Measurements from ENCODE around the gene GIT2. TPM values are rescaled to one million over a fixed set of nuclear protein-coding genes. Genes with fewer than 3 reads are reported as not detected.
A peak's percentile ranks its signal among the peaks of the same experiment; 100 is the strongest.

Gene GIT2
- total and polyA plus RNA-seq, 2 experiments from 2014 or later, result 15.8 to 20.9 TPM

- Histone ChIP-seq H3K36me3 (ENCODE audit: insufficient read depth) (no peaks in the 10 kb centered on the region), H2AFZ (no peak overlapping the region), H3K4me2 (no peak overlapping the region), H4K20me1 (replicated peaks; ENCODE audit: insufficient read depth) (no peaks in the 10 kb centered on the region), H3K27ac (ENCODE audit: low read depth) (no peak overlapping the region), H3F3A (replicated peaks; ENCODE audit: low read depth) (0 out of 2 replicates have a peak, but pooled peaks cover 3% of the 10 kb centered on the region), H3K4me1 (ENCODE audit: insufficient read depth) (no peaks in the 10 kb centered on the region), H3K79me2 (replicated peaks; ENCODE audit: insufficient read depth) (no peaks in the 10 kb centered on the region), H3K9me2 (ENCODE audit: insufficient read depth) (no peaks in the 10 kb centered on the region), H3K27me3 (ENCODE audit: insufficient read depth) (no peaks in the 10 kb centered on the region), H3K4me3 (no peak overlapping the region)
- Mint-ChIP-seq H3K9me3 (peaks cover 7% of the 10 kb centered on the region; the same call in 2 of the 3 replicates), H3K27ac (no peak overlapping the region), H3K27me3 (ENCODE audit: insufficient read depth, low read depth, poor library complexity) (peaks cover 7% of the 10 kb centered on the region), H3K4me3 (no peak overlapping the region), H3K36me3 (ENCODE audit: low read depth) (peaks cover 49% of the 10 kb centered on the region), H3K4me1 (peaks cover 10% of the 10 kb centered on the region)
- no peak for TF ChIP-seq POLR2AphosphoS5 (IDR thresholded peaks at IDR 0.05; ENCODE audit: low read depth)
- no peak for TF ChIP-seq EZH2 (IDR thresholded peaks at IDR 0.05; ENCODE audit: low read depth, unreplicated experiment)
- TF ChIP-seq ZNF114 (CRISPR knock-in tag; IDR thresholded peaks at IDR 0.05), result no peak
- peak; percentile 36 for DNase-seq (ENCODE audit: low spot score)
- peak; percentile 31; the same call in 2 of the 3 replicates for ATAC-seq
Measured at GRCh38 chr12:109920261-109920780, 75.8 kb downstream of the GIT2 start.

- peaks cover 7% of the 10 kb centered on the region for H3K27me3 Mint-ChIP-seq (ENCODE audit: insufficient read depth, low read depth, poor library complexity)
- H3K4me3 Mint-ChIP-seq, result no peak overlapping the region
- Histone ChIP-seq H3K79me2 (replicated peaks; ENCODE audit: insufficient read depth) (no peaks in the 10 kb centered on the region), H4K20me1 (replicated peaks; ENCODE audit: insufficient read depth) (no peaks in the 10 kb centered on the region), H3K36me3 (ENCODE audit: insufficient read depth) (no peaks in the 10 kb centered on the region), H3K27ac (ENCODE audit: low read depth) (no peak overlapping the region), H3K4me1 (ENCODE audit: insufficient read depth) (no peaks in the 10 kb centered on the region), H3K9me2 (ENCODE audit: insufficient read depth) (no peaks in the 10 kb centered on the region), H3K4me2 (no peak overlapping the region), H3F3A (replicated peaks; ENCODE audit: low read depth) (0 out of 2 replicates have a peak, but pooled peaks cover 3% of the 10 kb centered on the region), H2AFZ (no peak overlapping the region), H3K27me3 (ENCODE audit: insufficient read depth) (no peaks in the 10 kb centered on the region), H3K4me3 (no peak overlapping the region)
- peaks cover 46% of the 10 kb centered on the region for H3K36me3 Mint-ChIP-seq (ENCODE audit: low read depth)
- H3K4me1 Mint-ChIP-seq, result peaks cover 8% of the 10 kb centered on the region
- DNase-seq (ENCODE audit: low spot score), result no peak
- ATAC-seq, result no peak
- no peak overlapping the region for H3K27ac Mint-ChIP-seq
- peaks cover 7% of the 10 kb centered on the region; the same call in 2 of the 3 replicates for H3K9me3 Mint-ChIP-seq
- TF ChIP-seq ZNF114 (CRISPR knock-in tag; IDR thresholded peaks at IDR 0.05) (no peak), JUNB (IDR thresholded peaks at IDR 0.05; ENCODE audit: unreplicated experiment) (no peak), NANOG (IDR thresholded peaks at IDR 0.05; ENCODE audit: borderline replicate concordance) (no peak), EZH2 (IDR thresholded peaks at IDR 0.05; ENCODE audit: low read depth, unreplicated experiment) (no peak), STAT1 (IDR thresholded peaks at IDR 0.05; ENCODE audit: unreplicated experiment) (no peak), REST (IDR thresholded peaks at IDR 0.05; ENCODE audit: unreplicated experiment) (no peak), CREB1 (CRISPR knock-in tag; IDR thresholded peaks at IDR 0.05; ENCODE audit: low read depth) (no peak), CTCF (conservative IDR thresholded peaks at IDR 0.05; ENCODE audit: low read depth in 2 of 2) (no peak), POLR2AphosphoS5 (IDR thresholded peaks at IDR 0.05; ENCODE audit: low read depth) (no peak)
- TF ChIP-seq, protein P1, sequence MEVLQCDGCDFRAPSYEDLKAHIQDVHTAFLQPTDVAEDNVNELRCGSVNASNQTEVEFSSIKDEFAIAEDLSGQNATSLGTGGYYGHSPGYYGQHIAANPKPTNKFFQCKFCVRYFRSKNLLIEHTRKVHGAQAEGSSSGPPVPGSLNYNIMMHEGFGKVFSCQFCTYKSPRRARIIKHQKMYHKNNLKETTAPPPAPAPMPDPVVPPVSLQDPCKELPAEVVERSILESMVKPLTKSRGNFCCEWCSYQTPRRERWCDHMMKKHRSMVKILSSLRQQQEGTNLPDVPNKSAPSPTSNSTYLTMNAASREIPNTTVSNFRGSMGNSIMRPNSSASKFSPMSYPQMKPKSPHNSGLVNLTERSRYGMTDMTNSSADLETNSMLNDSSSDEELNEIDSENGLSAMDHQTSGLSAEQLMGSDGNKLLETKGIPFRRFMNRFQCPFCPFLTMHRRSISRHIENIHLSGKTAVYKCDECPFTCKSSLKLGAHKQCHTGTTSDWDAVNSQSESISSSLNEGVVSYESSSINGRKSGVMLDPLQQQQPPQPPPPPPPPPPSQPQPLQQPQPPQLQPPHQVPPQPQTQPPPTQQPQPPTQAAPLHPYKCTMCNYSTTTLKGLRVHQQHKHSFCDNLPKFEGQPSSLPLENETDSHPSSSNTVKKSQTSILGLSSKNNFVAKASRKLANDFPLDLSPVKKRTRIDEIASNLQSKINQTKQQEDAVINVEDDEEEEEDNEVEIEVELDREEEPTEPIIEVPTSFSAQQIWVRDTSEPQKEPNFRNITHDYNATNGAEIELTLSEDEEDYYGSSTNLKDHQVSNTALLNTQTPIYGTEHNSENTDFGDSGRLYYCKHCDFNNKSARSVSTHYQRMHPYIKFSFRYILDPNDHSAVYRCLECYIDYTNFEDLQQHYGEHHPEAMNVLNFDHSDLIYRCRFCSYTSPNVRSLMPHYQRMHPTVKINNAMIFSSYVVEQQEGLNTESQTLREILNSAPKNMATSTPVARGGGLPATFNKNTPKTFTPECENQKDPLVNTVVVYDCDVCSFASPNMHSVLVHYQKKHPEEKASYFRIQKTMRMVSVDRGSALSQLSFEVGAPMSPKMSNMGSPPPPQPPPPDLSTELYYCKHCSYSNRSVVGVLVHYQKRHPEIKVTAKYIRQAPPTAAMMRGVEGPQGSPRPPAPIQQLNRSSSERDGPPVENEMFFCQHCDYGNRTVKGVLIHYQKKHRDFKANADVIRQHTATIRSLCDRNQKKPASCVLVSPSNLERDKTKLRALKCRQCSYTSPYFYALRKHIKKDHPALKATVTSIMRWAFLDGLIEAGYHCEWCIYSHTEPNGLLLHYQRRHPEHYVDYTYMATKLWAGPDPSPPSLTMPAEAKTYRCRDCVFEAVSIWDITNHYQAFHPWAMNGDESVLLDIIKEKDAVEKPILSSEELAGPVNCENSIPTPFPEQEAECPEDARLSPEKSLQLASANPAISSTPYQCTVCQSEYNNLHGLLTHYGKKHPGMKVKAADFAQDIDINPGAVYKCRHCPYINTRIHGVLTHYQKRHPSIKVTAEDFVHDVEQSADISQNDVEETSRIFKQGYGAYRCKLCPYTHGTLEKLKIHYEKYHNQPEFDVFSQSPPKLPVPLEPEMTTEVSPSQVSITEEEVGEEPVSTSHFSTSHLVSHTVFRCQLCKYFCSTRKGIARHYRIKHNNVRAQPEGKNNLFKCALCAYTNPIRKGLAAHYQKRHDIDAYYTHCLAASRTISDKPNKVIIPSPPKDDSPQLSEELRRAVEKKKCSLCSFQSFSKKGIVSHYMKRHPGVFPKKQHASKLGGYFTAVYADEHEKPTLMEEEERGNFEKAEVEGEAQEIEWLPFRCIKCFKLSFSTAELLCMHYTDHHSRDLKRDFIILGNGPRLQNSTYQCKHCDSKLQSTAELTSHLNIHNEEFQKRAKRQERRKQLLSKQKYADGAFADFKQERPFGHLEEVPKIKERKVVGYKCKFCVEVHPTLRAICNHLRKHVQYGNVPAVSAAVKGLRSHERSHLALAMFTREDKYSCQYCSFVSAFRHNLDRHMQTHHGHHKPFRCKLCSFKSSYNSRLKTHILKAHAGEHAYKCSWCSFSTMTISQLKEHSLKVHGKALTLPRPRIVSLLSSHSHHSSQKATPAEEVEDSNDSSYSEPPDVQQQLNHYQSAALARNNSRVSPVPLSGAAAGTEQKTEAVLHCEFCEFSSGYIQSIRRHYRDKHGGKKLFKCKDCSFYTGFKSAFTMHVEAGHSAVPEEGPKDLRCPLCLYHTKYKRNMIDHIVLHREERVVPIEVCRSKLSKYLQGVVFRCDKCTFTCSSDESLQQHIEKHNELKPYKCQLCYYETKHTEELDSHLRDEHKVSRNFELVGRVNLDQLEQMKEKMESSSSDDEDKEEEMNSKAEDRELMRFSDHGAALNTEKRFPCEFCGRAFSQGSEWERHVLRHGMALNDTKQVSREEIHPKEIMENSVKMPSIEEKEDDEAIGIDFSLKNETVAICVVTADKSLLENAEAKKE (CRISPR knock-in tag; IDR thresholded peaks at IDR 0.05), result no peak
Measured at GRCh38 chr12:109919456-109919855, 76.7 kb downstream of the GIT2 start.

All from GM23338 (cell line).